ENCODE measurements around the gene RRP9. TPM values are rescaled to one million over a fixed set of nuclear protein-coding genes. Genes with fewer than 3 reads are reported as not detected.

The RRP9 gene
- total RNA-seq, 2 donors from 2014 or later = 8.0 to 13.2 TPM

- no peaks in the 10 kb centered on the region for H3K27me3 ChIP-seq
- ATAC-seq = no peak
- no peak overlapping the region for H3K4me3 ChIP-seq
- no peak overlapping the region for H3K27ac ChIP-seq
- TF ChIP-seq POLR2A (IDR thresholded peaks at IDR 0.05) = no peak
- no peak for TF ChIP-seq CTCF (IDR thresholded peaks at IDR 0.05)
- peak in 1 of 4 donors; percentile 15 for DNase-seq
- H3K4me1 ChIP-seq = peaks cover 25% of the 10 kb centered on the region
- H3K9me3 ChIP-seq = no peaks in the 10 kb centered on the region
- intact Hi-C loops (cut with DNase I) = loop anchor here (10.0 kb wide), 1 partner anchor 50 kb away; the partner anchor contains the start of gene RPL29
- WGBS, 2 donors = 74 to 89% methylated on average over 13 to 18 of the region's 18 CpGs
- H3K36me3 ChIP-seq (replicated peaks in 1 of 2; ENCODE audit: insufficient read depth in 1 of 2, low read depth in 2 of 2) = no peaks in the 10 kb centered on the region
These were observed 3.5 kb upstream of the RRP9 start for GRCh38 chr3:51945031-51945840.

GRCh38 chr3:51944451-51945021, 2.8 kb upstream of the RRP9 start:
- DNase-seq (peak in 1 of 4 donors; percentile 7), ATAC-seq (no peak)
- Histone ChIP-seq H3K4me3 (no peak overlapping the region), H3K27ac (no peak overlapping the region), H3K4me1 (peaks cover 30% of the 10 kb centered on the region), H3K27me3 (no peaks in the 10 kb centered on the region), H3K9me3 (no peaks in the 10 kb centered on the region), H3K36me3 (replicated peaks in 1 of 2; ENCODE audit: insufficient read depth in 1 of 2, low read depth in 2 of 2) (no peaks in the 10 kb centered on the region)
- 82 to 89% methylated on average over 6 to 11 of the region's 11 CpGs for WGBS, 2 donors
- intact Hi-C loops (cut with DNase I) = loop anchor here (10.0 kb wide), 1 partner anchor 50 kb away; the partner anchor contains the start of gene RPL29
- no peak for TF ChIP-seq POLR2A (IDR thresholded peaks at IDR 0.05)
- no peak for TF ChIP-seq CTCF (IDR thresholded peaks at IDR 0.05)

- no peak for ATAC-seq
- Histone ChIP-seq H3K27me3 (no peaks in the 10 kb centered on the region), H3K4me1 (peaks cover 30% of the 10 kb centered on the region), H3K4me3 (no peak overlapping the region), H3K36me3 (replicated peaks in 1 of 2; ENCODE audit: insufficient read depth in 1 of 2, low read depth in 2 of 2) (no peaks in the 10 kb centered on the region), H3K27ac (no peak overlapping the region), H3K9me3 (no peaks in the 10 kb centered on the region)
- 88 to 92% methylated on average over 12 to 19 of the region's 21 CpGs for WGBS, 2 donors
- peak in 2 of 4 donors; percentile 8 to 13 for DNase-seq
- TF ChIP-seq POLR2A (IDR thresholded peaks at IDR 0.05) (no peak), CTCF (IDR thresholded peaks at IDR 0.05) (no peak)
- intact Hi-C loops (cut with DNase I) = loop anchor here (10.0 kb wide), 1 partner anchor 51 kb away; the partner anchor contains the start of gene RPL29
These were observed 2.0 kb upstream of the RRP9 start for GRCh38 chr3:51943451-51944391.

GRCh38 chr3:51942603-51943450, 1.1 kb upstream of the RRP9 start:
- peak overlapping the region; percentile 71 to 86 (median 84) for H3K27ac ChIP-seq
- DNase-seq = peak; percentile 34 to 51 (median 44)
- H3K4me3 ChIP-seq = no peak overlapping the region
- H3K27me3 ChIP-seq = no peaks in the 10 kb centered on the region
- H3K36me3 ChIP-seq (replicated peaks in 1 of 2; ENCODE audit: insufficient read depth in 1 of 2, low read depth in 2 of 2) = peaks cover 0 to under 1% of the 10 kb centered on the region in 2 donors
- WGBS, 2 donors = 45 to 46% methylated on average over 14 to 16 of the region's 17 CpGs
- no peak for ATAC-seq
- no peaks in the 10 kb centered on the region for H3K9me3 ChIP-seq
- TF ChIP-seq CTCF (IDR thresholded peaks at IDR 0.05) = no peak
- TF ChIP-seq POLR2A (IDR thresholded peaks at IDR 0.05) = peak in 1 of 3 donors; percentile 4
- H3K4me1 ChIP-seq = peaks cover 30% of the 10 kb centered on the region
- intact Hi-C loops (cut with DNase I) = loop anchor here (10.0 kb wide), 1 partner anchor 52 kb away; the partner anchor contains the start of gene RPL29
